G401.6 (cell line): ENCODE measurements around the gene MISP3.

Experiments
- FAIRE-seq: peaks from 2 replicates; lab custom pipeline; 2012; peaks lifted over from hg19 to GRCh38; lab: Jason Lieb, UNC

Gene MISP3

GRCh38 chr19:14080887-14081796 is 8.6 kb downstream of the MISP3 start:
- peak; percentile 99 for FAIRE-seq

DNA sequence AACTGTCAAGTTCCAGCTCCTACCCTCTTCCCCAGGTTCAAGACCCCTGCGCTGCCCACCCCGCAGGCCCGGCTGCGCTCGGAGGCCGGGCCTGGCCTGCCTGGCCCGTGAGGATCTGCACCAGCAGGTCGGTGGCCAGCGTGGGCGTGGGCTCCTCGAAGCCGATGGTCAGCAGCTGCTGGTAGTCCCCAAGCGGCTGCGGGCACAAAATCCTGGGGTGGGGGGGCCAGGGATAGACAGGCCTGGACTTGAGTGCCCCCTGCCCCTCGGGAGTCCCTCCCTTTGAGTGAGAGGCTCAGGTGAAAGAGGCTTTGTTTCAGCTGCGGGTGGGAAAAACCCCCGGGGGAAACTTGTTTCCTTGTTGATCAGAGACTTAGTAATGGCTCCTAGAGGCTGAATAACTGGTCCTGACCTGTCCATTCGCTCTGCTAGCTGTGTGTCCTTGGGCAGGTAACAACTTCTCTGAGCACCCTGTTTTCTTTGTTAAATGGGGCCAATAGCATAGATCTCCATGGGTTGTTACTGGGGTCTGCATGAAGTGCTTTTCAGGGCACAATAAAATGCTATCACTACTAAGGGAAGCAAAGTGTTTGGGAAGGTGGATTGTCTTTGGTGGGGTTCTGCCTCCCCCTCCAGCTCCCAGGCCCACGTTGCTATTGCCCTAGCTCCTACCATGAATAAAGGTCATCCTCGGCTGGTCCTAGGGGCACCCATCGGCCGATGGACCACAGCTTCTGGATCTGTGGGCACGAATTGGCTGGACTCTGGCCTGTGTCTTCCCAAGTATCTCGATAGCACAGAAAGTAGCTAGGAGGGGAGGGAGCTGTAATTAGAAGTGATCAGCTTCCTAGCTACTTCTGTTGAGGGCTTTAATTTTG is 9.4 kb downstream of the MISP3 start:
- FAIRE-seq = no peak

GRCh38 chr19:14082675-14082960 is 10.0 kb downstream of the MISP3 start:
- FAIRE-seq = no peak

DNA sequence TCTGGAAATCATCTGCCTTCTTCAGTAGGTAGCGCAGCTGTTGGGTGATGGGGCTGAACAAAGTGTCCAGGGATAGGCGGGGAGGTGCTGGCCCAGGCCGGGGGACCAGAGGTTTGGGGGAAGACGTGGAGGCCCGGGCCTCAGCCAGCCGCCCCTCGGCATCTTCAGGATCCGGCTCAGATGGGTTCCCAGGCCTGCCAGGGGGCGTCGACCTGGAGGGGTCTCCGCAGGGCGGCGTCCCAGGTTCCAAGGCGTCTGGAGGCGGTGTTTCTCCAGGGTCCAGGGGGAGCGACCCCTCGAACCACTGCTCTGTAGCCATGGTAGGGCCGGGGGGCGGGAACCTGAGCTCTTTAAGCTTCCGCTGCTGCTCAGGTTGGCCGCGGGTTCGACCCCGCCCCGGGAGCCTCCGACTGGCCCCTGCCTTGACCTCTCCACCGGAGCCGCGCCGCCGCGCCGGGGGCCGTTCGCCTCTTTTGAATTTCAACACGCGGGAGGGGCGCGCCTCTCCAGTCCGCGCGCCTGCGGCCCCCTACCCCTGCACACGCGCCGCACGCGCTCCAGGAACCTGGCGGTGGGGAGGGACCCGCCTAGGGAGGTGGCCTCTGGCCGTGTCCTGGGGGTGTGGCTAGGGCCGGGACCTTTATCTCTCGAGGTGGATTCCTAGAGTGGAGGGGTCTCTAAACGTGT is 12.9 kb downstream of the MISP3 start, which contains the start of gene C19orf67:
Gene C19orf67 (minus strand): TSS at position 475 of the 687 bp plus-strand sequence. CDS start 156 bp downstream, at position 319.
- no peak for FAIRE-seq

DNA sequence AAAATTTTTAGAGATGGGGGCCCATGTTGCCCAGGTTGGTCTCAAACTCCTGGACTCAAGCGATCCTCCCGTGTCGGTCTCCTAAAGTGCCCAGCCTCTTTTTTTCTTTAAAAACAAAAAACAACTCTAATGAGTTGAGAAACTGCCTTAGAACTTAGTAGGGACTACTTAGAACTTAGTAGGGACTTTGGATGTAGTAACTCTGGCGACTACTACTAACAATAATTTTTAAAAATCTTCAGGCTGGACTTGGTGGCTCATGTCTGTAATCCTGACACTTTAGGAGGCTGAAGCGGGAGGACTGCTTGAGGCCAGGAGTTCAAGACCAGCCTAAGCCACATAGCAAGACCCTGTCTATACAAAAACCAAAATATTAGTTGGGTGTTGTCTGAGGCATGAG is 13.5 kb downstream of the MISP3 start:
- FAIRE-seq = no peak

DNA sequence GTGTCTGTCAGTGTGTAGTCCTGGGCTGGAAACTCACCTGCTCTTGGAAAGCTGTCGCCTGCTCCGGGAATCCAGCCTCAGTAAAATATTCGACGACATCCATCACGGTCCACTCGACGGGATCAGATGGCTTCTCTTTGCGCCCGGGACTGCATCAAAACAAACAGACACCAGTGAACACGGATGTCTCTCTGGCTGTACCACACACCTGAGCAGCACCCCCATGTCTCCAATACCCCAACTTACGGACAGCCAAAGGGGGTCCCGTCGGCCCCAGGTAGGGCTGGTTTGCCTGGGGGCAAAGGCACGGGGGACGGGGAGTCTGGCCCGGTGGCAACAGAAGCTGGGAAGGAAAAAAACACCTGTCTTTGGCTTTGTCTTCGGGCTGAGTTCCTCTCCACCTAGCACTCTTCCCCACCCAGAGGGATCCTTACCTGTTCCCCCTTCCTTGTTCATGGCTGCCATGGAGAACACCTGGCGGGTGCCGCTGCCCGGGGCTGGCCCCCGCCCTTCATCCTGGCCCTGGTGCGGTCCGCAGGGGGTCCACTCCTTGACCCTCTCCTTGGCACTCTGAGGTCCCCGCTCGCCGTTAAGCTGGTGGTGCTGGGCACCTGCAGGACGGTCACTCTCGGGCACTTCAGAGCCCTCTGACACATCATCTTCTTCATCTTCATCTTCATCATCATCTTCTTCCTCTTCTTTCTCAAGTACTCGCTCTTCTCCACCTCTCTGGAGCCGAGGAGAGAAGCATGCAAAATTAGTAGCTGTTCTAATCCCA is 16.2 kb downstream of the MISP3 start:
- FAIRE-seq = no peak

DNA sequence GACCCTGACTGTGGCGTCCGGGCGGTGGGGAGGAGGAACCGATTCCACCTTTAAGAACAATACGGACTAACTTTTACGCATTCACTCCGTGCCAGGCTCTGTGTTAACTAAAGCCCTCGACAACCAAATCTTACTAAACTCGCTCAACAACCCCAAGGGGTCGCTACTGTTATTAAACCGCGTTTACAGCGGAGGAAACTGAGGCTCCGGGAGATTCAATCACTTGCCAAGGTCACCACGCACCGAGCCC is 16.8 kb downstream of the MISP3 start:
- FAIRE-seq = no peak

DNA sequence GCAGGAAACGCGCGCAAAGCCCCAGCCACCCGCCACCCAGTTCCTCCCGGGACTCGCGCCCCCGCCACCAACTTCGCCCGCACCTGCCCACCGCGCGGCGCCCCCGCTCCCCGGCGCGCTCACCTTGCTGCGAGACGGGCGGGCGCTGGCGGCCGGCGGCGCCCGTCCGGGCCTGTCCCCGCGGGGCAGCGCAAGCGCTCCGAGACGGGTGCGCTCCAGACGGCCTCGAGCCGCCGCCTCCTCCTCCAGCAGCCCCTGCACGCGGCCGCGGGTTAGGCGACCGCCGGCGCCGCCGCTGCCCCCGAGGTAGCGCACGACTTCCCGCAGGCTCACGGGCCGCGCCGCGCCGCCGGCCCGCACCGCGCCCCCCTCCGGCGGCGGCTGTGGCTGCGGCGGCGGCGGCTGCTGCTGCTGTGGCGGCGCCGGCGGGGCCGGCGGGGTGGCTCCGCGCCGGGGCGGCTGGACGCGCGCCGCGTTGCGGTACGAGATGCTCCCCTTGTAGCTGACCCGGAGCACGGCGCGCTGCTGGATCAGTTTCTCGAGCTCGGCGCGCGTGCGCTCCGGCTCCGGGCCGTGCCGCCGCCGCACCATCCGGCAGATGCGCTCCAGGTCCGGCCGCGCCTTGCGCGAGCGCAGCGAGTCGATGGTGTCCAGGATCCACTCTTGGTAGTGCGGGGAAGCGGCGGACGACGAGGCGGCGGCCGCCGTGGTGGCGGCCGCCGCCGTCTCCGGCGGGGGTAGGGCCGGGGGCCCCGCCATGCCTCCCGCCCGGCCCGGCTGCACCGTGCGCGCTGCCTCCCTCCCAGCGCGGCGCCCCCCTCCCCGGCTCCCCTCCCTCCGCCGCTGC is 17.3 kb downstream of the MISP3 start:
- no peak for FAIRE-seq

DNA sequence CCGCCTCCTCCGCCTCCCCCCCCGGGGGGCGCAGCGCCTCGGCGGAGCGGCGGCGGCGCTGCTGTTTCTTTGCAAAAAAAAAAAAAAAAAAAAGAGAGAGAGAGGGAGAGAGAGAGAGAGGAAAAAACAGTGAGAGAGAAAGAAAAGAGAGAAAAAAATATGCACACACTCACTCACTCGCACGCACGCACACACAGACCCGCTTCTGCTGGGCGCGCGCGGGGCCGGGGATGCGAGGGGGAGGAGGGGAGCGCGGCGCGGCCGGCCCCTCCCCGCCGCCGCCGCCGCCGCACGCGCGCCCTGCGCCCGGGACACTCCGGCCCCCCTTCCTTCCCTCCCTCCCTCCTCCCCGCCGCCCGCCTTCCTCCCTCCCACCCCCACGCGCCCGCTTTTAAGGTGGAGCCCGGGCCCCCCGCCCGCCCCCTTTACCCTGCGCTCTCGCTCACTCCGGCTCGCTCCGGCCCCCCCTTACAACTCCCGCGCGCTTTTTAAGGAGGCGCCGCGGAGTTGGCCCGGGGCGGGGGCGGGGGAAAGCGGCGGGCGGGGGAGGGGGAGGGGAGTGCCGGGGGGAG is 18.0 kb downstream of the MISP3 start, which contains the start of gene SAMD1:
Gene SAMD1 (minus strand): TSS at position 243 of the 572 bp plus-strand sequence.
- FAIRE-seq = no peak

GRCh38 chr19:14091081-14091812 is 18.7 kb downstream of the MISP3 start:
- FAIRE-seq = no peak

DNA sequence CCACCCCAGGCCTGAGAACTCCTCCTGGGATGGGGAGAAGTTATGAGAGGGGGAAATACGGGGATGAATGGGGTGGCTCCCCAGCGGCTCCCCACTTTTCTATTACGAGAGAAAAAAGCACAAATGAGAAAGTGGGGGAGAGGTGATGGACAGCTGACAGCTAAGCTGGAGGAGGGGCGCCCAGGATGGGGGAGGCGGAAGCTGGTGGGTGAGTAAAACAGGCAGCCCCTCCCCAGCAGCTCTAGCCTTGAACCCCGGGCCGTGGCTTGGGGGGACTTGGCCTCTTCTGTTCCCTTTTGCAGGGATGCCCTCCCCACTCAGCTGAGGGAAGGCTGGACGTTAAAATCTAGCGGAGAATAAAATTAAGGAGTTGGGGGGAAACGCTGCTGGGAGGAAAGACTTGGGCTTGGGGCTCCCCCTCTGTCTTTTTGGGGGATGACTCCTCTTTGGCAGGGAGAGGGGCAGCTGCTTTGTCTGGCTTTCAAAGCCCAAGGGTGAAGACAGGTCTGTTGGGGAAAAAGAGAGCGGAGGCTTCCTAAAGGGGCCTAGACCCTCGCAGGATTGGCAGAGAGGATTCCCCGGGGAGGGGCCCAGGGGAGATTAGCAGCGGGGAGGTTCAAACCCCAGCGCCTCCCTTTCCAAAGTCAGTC is 19.4 kb downstream of the MISP3 start:
- no peak for FAIRE-seq

- FAIRE-seq = no peak
These were observed 20.7 kb downstream of the MISP3 start for GRCh38 chr19:14093117-14093823.

- no peak for FAIRE-seq
These were observed 22.3 kb downstream of the MISP3 start for GRCh38 chr19:14094854-14095253.

DNA sequence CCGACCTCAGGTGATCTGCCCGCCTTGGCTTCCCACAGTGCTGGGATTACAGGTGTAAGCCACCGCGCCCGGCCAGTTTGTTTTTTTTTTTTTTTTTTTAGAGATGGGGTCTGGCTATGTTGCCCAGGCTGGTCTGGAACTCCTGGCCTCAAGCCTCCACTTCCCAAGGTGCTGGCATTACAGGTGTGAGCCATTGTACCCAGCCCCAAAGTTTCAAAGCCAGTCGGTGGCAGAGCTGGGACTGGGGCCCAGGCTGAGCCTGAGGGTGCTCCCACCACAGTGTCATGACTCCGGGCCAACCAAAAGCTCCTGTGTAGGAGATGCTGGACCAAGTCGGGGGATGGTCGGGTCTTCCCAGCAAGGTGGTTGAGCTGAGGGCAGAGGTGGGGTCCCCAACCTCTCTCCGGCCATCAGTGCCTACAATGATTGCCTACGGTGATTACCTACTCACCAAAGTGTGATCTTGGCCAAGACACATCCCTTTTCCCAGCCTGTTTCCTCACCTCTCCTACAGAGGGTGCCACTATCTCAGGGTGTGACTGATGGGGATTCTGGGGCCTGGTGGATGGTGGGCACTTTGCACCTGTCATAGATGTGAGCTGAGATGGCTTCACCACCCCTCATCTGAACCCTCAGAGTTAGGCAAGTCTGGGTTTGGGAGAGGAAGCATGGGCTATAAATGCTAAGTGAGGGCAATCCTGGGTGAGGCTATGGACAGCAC is 23.8 kb downstream of the MISP3 start:
- no peak for FAIRE-seq

DNA sequence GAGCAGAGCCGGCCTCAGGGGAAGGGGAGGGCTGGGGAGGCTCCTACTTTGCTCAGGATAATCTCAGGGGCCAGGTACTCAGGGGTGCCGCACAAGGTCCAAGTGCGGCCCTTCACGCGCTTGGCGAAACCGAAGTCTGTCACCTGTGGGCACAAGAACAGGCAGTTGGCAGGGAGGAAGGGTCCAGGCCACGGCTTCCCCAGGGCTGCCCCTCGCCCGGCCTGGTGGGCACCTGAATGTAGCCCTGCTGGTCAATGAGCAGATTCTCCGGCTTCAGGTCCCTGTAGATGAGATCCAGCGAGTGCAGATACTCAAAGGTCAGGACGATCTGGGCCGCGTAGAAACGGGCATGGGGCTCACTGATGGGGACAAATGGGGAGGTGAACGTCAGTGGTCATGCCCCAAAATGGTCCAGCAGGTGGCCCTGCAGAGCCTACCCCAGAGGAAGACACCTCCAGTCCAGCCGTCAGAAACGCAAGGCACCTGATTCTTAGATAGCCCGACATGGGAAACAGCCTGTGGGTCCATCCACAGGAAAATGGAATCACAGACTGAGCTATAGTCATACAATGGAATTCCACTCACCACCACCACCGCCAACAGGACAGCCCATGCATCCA is 25.1 kb downstream of the MISP3 start:
- FAIRE-seq = no peak

GRCh38 chr19:14101003-14101545 is 28.5 kb downstream of the MISP3 start:
- no peak for FAIRE-seq

DNA sequence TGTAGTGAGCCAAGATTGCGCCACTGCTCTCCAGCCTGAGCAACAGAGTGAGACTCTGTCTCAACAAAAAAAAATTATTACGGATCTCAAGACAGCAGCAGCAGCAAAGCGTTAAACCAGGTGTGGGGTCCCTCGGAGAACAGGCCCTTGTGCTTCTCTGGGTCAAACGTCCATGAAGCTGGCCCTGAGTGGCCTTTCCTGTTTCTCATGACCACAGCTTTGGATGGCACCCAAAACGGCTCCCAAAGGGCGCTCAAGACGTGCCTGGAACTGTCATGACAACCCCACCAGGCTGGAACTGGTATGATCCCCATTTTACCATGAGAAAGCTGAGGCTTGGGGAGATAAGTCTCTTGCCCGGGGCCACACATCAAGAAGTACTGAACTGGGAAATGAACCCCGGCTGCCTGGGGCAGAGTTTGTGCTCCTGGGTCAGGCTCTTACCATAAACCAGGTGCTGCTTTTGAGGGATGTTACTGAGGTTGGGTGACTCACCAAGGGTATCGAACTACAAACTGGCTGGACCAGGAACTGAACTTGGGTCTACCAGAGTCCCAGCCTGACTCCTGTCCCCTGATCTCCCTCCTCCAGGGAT is 29.6 kb downstream of the MISP3 start:
- FAIRE-seq = no peak
